HG03159 (cell line): ENCODE measurements around the gene AMBRA1.
"Not testable (repeated sequence)": the region's sequence is repeated elsewhere in the genome, so short reads cannot be mapped to it uniquely, and the experiment has no call there.

Experiments
- ATAC-seq: cut with Tn5 transposase; IDR thresholded peaks from one replicate; pipeline ENCODE4 v1.9.1; 2021; ENCODE audit warnings: mild to moderate bottlenecking, moderate library complexity; ENCODE audit not compliant: unreplicated experiment

The AMBRA1 gene

GRCh38 chr11:46537537-46538295 lies 56.1 kb downstream of the AMBRA1 start:
- no peak for ATAC-seq

- no peak for ATAC-seq
Observed at GRCh38 chr11:46537121-46537520, 56.7 kb downstream of the AMBRA1 start.

DNA sequence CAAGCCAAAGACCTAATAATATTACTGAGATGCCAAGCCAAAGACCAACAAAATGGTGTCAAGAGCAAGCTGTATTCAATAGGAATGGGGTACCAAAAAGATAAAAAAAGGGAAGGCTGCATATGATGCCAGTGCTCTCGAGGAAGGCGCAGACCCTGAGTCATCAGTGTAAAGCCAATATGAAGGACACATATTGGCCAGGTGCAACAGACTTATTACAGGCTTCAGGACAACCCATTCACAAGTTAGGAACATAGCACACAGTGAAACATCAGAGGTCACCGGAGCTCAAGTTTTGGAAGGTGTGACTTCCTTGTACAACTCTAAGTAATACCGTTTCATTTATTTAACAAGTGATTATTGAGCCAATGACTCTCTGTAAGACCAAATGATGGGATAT lies 58.1 kb downstream of the AMBRA1 start:
- no peak for ATAC-seq

GRCh38 chr11:46534711-46535110 lies 59.1 kb downstream of the AMBRA1 start:
- no peak for ATAC-seq

- ATAC-seq = no peak
Observed at GRCh38 chr11:46533396-46534100, 60.3 kb downstream of the AMBRA1 start.

DNA sequence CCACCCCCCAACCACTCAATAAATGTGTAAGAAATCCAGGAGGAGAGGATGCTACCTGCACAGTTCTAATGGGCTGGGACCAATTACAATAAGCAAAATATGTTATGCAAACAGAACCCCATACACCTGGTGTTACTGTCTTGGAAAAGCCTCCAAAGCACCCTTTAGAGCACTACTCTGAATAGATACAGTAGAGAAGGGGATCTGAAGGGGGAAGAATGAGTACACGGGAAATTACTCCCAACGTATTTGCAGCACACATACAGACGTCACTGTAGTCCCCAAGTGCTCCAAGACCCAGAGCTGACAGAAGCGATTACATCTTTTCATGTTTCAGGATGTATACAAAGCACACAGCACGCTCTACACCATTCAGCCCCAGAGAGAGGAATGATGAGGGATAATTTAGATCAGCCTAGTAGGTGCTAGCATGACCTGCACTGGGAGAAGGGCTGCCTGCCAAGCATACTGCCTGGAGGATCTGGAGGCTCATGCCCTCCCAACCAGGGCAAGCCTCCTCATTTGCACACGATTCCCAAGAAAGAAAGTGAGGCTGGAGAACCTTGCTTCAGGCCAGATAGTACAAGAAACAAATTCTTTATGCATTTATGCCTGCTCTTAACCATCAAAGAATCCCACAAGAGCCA lies 63.8 kb downstream of the AMBRA1 start:
- no peak for ATAC-seq

GRCh38 chr11:46529095-46529905 lies 64.5 kb downstream of the AMBRA1 start:
- peak; percentile 78 for ATAC-seq

DNA sequence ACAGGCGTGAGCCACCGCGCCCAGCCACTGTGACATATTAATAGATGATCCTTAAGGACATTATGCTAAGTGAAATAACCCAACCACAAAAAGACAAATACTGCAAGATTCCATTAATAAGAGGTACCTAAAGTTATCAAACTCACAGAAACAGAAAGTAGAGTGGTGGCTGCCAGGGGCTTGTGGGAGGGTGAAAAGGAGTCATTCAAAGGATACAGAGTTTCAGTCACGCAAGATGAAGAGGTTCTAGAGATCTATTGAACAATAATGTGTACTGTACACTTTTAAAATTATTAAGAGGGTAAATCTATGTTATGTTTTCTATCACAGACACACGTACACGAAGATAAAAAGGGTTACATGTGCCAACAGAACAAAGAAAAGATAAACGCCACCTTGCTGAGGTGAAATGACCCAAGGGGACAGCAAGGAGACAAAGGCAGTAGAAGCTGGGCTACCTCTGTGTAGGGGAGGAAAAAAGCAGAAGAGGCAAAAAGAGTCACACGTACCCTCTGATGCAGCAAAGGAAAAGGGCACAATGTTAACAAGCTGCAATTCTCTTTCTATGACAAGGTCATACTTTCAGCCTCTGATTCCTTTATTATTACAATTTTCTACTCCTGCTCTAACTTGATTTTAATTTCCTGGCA lies 65.3 kb downstream of the AMBRA1 start:
- no peak for ATAC-seq

DNA sequence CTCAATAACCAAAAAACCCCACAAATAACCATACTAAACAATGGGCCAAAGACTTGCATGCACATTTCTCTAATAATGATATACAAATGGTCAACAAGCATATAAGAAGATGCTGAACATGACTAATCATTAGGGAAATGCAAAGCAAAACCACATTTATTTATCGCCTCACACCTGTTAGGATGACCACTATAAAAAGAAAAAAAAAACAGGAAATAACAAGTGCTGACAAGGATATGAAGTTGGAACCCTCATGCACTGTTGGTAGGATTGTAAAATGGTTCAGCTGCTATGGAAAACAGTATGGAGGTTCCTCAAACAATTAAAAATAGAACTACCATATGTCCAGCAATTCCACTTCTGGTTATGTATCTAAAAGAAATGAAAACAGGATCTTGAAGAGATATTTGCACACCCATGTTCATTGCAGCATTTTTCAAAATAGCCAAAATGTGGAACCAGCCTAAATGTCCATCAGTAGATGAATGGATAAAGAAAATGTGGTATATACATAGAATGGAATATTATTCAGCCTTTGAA lies 66.2 kb downstream of the AMBRA1 start:
- ATAC-seq = no peak

- ATAC-seq = no peak
Observed at GRCh38 chr11:46526216-46527215, 67.3 kb downstream of the AMBRA1 start.

- no peak for ATAC-seq
Observed at GRCh38 chr11:46524201-46524770, 69.5 kb downstream of the AMBRA1 start.

DNA sequence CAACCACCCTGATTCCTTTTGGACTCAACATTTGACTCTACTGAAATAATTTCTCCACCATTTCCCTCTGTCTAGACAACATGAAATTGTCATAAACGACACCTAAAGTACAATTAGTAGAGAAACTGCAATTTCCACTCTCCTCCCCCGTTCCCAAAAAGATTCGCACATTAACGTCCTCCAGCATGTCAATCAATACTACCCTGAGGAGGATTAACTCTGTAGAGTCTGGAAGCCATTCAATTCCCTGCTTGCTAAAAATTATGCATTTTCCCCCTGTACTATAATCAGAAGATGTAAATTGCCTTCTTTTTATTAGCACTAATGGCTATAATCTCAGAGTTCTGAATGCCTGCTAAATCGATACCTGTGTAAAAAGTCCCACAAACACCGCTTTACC lies 70.5 kb downstream of the AMBRA1 start:
- no peak for ATAC-seq

- no peak for ATAC-seq
Observed at GRCh38 chr11:46522682-46523281, 71.0 kb downstream of the AMBRA1 start.

DNA sequence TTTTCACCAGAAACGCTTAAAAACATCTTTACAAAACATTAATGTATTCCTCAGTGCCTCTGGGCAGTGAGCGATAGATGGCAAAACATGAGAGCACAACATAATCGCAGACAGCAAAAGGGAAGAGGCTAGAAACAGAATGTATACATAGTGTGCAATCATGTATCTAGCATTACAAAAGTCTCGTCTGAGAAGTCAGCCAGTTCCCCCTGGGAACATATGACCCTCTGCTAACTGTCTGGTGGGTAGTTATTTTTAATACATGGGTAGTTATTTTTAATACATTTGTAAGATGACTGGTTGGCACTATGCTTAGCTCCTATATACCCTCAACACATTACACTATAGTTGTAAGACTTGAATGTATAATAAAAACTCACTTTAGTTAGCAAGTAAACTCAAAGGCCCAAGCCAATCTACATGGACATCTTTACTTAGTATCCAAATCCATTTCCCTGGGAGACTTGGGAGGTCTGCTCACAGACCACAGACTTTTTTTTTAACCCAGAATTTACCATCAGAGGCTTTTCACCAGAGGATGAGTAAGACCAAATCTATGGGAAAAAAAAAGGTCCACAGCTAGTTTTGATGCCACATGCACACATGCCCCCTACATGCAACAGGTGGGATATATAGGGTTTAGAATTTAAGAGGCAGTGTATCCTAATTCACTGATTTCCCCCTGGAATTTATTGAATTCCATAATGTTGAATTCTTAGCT lies 71.7 kb downstream of the AMBRA1 start:
- ATAC-seq = no peak

DNA sequence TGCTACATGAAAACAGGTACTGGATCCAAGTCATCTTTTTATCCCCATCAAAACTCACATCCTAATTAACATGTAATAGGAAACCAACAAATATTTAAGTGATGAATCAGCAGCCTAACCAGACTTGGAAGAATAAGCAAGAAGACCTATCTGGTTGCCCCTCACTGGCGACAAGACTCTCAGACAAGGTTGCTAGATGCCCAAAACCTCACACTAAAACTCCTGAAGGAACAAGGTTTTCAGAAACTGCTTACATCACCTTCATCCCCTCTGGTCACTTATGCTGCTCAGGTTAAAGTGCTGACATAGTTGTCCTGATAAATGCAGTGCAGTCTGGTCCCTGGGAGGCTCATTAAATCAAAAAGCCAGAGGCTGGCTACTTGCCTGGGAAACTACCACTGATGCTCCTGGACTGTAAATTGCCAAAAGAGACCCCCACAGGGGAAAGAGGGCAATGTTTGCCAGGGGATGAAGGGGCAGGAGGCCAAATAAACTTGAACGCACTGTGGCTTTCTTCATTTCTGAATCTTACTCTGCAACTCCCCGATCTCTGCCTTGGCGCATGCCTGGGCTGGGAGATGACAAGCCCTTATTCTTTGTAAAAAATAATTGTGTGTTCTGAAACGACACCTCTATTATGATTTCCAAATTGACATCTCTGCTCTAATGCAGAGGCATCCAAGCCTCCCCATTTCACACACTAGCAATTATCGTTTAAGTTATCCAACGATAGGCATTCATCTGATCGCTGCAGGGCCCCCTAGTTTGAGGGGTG lies 72.7 kb downstream of the AMBRA1 start:
- no peak for ATAC-seq

- ATAC-seq = no peak
Observed at GRCh38 chr11:46519351-46519750, 74.5 kb downstream of the AMBRA1 start.

DNA sequence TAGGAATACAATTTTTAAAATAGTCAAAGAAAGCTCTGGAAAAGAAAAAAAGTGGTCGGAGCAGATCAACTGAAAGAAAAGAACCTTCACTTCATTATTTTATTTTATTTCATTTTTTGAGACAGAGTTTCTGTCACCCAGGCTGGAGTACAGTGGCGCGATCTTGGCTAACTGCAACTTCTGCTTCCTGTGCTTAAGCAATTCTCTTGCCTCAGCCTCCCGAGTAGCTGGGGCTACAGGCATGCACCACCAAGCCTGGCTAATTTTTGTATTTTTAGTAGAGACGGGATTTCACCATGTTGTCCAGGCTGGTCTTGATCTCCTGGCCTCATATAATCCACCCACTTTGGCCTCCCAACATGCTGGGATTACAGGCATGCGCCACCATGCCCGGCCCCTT lies 74.9 kb downstream of the AMBRA1 start:
- not testable (repeated sequence) for ATAC-seq
